ENCODE data around the gene USP31. TPM values are rescaled to one million over a fixed set of nuclear protein-coding genes. Genes with fewer than 3 reads are reported as not detected.

USP31 gene
- total RNA-seq, 2 donors from 2014 or later = 16.2 to 67.3 TPM

DNA sequence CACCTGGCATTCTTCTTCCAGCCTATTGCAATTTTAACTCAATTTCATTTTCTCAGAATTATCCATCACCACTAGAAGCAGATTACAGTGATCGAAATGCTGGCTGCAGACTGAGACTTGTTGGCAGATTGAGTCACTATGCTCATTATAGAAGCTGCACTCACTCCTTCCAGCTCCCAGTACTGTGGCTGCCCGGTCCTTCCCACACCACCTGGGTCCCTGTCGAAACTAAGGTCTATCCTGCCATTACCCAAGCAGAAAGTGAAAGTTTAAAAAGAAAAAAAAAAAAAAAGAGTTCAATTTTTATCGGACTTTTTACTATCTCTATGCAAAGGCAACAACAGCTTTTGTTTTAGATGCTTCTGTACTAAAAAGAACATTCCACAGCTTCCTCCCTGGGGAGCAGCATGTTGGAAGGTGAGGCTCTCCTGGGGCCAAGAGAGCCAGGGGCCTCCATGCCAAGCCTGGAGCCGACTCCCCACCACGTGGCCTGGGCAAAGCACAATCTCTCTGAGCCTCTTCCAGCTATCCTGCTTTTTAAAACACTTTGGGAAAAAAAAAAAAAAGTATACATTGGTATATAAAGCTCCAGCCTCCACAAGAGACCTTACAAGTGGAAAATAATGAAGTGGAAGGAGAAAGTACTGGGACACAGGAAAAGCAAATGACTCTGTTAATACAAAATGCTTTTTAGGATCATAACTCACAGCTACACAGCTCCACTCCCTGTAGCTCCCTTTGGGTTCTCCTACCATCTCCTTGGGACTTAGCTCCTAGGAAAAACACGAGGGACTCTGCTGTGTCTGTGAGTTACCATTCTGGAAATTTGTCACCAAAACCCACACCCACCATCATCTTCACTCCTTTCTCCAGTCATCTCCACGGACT is 77.8 kb downstream of the USP31 start:
- H3K4me3 ChIP-seq = no peak overlapping the region
- no peaks in the 10 kb centered on the region for H3K27me3 ChIP-seq (replicated peaks; ENCODE audit: insufficient read depth)
- peak overlapping the region; percentile 37 to 51 for H3K27ac ChIP-seq
- H3K4me1 ChIP-seq (replicated peaks) = no peaks in the 10 kb centered on the region
- peaks cover 8 to 11% of the 10 kb centered on the region in 2 donors for H3K36me3 ChIP-seq
- 34% methylated on average over 8 of the region's 8 CpGs for WGBS
- H3K9me3 ChIP-seq = no peaks in the 10 kb centered on the region
- intact Hi-C loops (cut with DNase I) = loop anchor here (5.0 kb wide), 1 partner anchor 76 kb away; the partner anchor contains the start of gene USP31
- TF ChIP-seq, protein P1, sequence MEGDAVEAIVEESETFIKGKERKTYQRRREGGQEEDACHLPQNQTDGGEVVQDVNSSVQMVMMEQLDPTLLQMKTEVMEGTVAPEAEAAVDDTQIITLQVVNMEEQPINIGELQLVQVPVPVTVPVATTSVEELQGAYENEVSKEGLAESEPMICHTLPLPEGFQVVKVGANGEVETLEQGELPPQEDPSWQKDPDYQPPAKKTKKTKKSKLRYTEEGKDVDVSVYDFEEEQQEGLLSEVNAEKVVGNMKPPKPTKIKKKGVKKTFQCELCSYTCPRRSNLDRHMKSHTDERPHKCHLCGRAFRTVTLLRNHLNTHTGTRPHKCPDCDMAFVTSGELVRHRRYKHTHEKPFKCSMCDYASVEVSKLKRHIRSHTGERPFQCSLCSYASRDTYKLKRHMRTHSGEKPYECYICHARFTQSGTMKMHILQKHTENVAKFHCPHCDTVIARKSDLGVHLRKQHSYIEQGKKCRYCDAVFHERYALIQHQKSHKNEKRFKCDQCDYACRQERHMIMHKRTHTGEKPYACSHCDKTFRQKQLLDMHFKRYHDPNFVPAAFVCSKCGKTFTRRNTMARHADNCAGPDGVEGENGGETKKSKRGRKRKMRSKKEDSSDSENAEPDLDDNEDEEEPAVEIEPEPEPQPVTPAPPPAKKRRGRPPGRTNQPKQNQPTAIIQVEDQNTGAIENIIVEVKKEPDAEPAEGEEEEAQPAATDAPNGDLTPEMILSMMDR (IDR thresholded peaks at IDR 0.05) = no peak
- TF ChIP-seq POLR2A (IDR thresholded peaks at IDR 0.05) (no peak), POLR2AphosphoS5 (IDR thresholded peaks at IDR 0.05) (no peak)
- DNase-seq (ENCODE audit: low spot score) = no peak

DNA sequence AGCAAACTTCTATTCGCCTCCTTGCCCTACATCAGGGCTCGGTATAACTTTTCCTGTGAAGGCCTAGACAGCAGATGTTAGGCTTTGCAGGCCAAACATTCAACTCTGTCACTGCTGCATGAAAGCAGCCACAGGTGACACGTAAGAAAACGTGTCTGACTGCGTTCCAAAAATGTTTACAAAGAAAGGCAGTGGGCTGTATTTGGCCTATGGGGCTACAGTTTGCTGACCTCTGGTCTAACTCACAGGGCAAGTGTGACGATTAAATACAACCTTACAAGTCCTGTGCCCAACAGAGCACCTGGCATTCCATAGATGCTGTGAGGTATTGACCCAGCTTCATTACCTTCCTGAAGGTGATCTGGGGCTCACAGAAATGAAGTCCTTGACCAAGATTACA is 79.4 kb downstream of the USP31 start:
- no peak for DNase-seq (ENCODE audit: low spot score)
- no peaks in the 10 kb centered on the region for H3K9me3 ChIP-seq
- no peaks in the 10 kb centered on the region for H3K27me3 ChIP-seq (replicated peaks; ENCODE audit: insufficient read depth)
- no peak overlapping the region for H3K27ac ChIP-seq
- TF ChIP-seq, protein P1 (IDR thresholded peaks at IDR 0.05) = no peak
- TF ChIP-seq POLR2AphosphoS5 (IDR thresholded peaks at IDR 0.05) = no peak
- no peak for TF ChIP-seq POLR2A (IDR thresholded peaks at IDR 0.05)
- H3K4me3 ChIP-seq = no peak overlapping the region
- WGBS = 95% methylated on average over 6 of the region's 6 CpGs
- intact Hi-C loops (cut with DNase I) = loop anchor here (5.0 to 10.0 kb wide), 3 partner anchors 77 to 395 kb away; partner anchors contain the start of gene USP31
- peaks cover 8 to 11% of the 10 kb centered on the region in 2 donors for H3K36me3 ChIP-seq
- H3K4me1 ChIP-seq (replicated peaks) = no peaks in the 10 kb centered on the region

DNA sequence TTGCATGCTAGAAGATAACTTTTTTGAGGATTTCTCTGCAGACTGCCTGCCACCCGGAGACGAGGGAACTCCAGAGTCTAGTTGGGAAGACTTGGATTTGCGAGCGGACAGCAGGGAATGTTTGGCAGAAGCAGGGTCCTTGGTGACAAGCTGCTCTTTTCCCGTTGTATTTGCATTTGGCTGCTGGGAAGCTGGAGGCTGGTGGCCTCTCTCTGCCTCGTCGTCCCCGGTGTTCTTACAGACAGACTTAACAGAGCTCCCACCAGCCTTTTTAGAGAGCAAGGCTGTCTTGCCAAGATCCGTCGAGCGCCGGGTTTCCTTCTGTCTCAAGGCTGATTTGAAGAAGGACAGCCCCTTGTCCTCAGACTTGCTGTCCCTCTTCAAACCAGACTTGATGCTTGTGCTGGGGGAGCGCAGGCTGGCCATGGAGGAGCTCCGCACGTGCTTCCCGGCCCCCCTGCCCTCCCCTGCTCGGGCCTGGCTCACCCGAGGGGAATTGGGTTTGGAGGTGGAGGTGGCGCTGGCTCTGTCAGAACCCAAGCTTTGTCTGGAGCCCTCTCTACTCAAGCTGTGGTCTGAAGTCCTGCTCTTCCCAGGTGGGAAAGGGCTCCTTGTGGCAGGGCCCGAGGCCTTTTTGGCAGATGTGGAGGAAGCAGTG is 81.0 kb downstream of the USP31 start:
- WGBS = 93% methylated on average over 14 of the region's 20 CpGs
- no peak overlapping the region for H3K27ac ChIP-seq
- H3K4me3 ChIP-seq = no peak overlapping the region
- no peaks in the 10 kb centered on the region for H3K9me3 ChIP-seq
- peaks cover 8 to 11% of the 10 kb centered on the region in 2 donors for H3K36me3 ChIP-seq
- H3K4me1 ChIP-seq (replicated peaks) = no peaks in the 10 kb centered on the region
- H3K27me3 ChIP-seq (replicated peaks; ENCODE audit: insufficient read depth) = no peaks in the 10 kb centered on the region
- no peak for DNase-seq (ENCODE audit: low spot score)
- TF ChIP-seq, protein P1 (IDR thresholded peaks at IDR 0.05) = no peak
- TF ChIP-seq POLR2AphosphoS5 (IDR thresholded peaks at IDR 0.05) = no peak
- no peak for TF ChIP-seq POLR2A (IDR thresholded peaks at IDR 0.05)
- intact Hi-C loops (cut with DNase I) = loop anchor here (10.0 kb wide), 2 partner anchors 173 to 393 kb away; no protein-coding TSS in a partner anchor

DNA sequence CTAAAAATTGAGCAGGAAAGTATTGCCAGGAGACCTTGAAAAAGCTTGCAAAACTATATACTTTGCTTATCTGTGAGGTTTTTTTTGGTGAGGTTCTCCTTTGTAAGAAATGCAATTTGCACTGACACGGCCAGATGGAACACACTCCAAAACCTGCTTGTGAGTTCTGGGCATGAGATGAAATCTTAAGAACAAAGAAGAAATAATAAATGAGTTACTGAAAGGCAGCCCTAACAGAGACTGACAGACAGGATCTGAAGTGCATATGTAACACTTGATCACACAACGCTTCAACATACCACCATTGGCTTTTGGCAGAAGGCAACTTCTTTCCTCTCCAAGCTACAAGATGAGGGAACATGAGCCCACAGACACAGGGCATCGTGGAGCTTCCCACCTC is 82.6 kb downstream of the USP31 start:
- TF ChIP-seq, protein P1 (IDR thresholded peaks at IDR 0.05) = no peak
- Histone ChIP-seq H3K36me3 (peaks cover 8 to 11% of the 10 kb centered on the region in 2 donors), H3K27me3 (replicated peaks; ENCODE audit: insufficient read depth) (no peaks in the 10 kb centered on the region), H3K4me3 (no peak overlapping the region), H3K4me1 (replicated peaks) (no peaks in the 10 kb centered on the region), H3K9me3 (no peaks in the 10 kb centered on the region), H3K27ac (no peak overlapping the region)
- no peak for DNase-seq (ENCODE audit: low spot score)
- 64% methylated on average over 3 of the region's 3 CpGs for WGBS
- intact Hi-C loops (cut with DNase I) = loop anchor here (10.0 kb wide), 2 partner anchors 172 to 392 kb away; no protein-coding TSS in a partner anchor

All from prostate gland (tissue), 2 donors.